Muscle layer of duodenum (tissue), 2 donors: Measurements from ENCODE around the gene PCSK5.

ENCODE experiments used
- H3K27ac ChIP-seq: one replicate; pipeline ENCODE4 v1.7.0; 2013; ENCODE audit warnings: mild to moderate bottlenecking, low read length
- H3K27me3 ChIP-seq: one replicate; pipeline ENCODE4 v1.7.0; 2013; ENCODE audit warnings: low read depth, mild to moderate bottlenecking, control low read depth, low read length
- H3K36me3 ChIP-seq, 2 donors: one replicate each; pipeline ENCODE4 v1.7.0; 2013; ENCODE audit warnings: low read length in 2 of 2, control low read depth in 1 of 2, mild to moderate bottlenecking in 1 of 2; ENCODE audit not compliant: insufficient read depth in 2 of 2, control insufficient read depth in 1 of 2
- H3K4me1 ChIP-seq, 2 donors: one replicate each; pipeline ENCODE4 v1.7.0; 2013; ENCODE audit warnings: low read length in 2 of 2, mild to moderate bottlenecking in 2 of 2, control low read depth in 1 of 2, moderate library complexity in 1 of 2; ENCODE audit not compliant: insufficient read depth in 2 of 2, control insufficient read depth in 1 of 2
- H3K4me3 ChIP-seq, 2 donors: one replicate each; pipeline ENCODE4 v1.7.0; 2013; ENCODE audit warnings: low read length in 2 of 2, low read depth in 1 of 2, mild to moderate bottlenecking in 1 of 2
- H3K9me3 ChIP-seq, 2 donors: one replicate each; pipeline ENCODE4 v1.7.0; 2013; ENCODE audit warnings: low read length in 2 of 2, control low read depth in 1 of 2, mild to moderate bottlenecking in 1 of 2; ENCODE audit not compliant: control insufficient read depth in 1 of 2
- donor health status: healthy.

Gene PCSK5

DNA sequence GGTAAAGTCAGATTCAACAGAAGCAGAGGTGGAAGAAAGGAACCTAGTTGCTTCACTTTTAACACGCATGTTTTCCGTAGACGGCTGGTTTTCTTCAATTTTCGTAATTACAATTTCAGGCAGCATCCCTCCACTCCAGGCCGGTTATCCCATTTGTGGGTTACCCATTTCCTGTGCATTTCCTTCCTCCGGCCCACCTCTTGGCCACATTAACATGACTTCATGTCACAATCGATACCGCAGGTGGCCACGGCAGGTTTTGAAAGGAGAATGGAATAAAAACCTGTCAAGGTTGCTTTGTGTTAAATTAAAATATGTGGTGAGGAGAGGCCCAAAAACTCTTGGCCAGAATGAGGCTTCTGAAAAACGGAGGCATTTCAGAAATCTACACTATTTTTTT is 130.2 kb downstream of the PCSK5 start:
- no peaks in the 10 kb centered on the region for H3K4me1 ChIP-seq
- peaks cover 0 to 11% of the 10 kb centered on the region in 2 donors for H3K36me3 ChIP-seq
- no peaks in the 10 kb centered on the region for H3K9me3 ChIP-seq
- no peak overlapping the region for H3K4me3 ChIP-seq
- H3K27ac ChIP-seq: no peak overlapping the region
- H3K27me3 ChIP-seq: no peaks in the 10 kb centered on the region

GRCh38 chr9:76022317-76022716 is 131.8 kb downstream of the PCSK5 start:
- Histone ChIP-seq H3K36me3 (peaks cover 0 to 18% of the 10 kb centered on the region in 2 donors), H3K4me3 (no peak overlapping the region), H3K27ac (no peak overlapping the region), H3K27me3 (no peaks in the 10 kb centered on the region), H3K4me1 (no peaks in the 10 kb centered on the region), H3K9me3 (no peaks in the 10 kb centered on the region)

DNA sequence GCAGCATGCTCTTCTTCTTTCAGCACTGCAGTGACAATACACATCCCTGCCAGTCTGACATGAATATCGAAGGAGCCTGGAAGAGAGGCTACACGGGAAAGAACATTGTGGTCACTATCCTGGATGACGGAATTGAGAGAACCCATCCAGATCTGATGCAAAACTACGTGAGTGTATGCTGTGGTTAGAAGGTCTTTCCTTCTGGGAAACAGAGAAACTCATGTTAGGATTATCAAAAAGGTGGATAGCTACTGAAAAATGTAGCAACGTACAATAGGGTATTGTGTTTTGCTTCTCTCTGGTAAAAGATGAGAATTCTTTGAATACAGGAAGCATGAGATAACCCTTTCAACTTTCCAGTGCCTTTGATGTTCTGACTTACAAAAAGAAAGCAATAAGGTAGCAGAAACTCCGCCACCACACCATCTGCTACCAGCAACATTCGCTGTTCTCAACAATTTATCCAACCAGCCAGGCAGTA is 133.3 kb downstream of the PCSK5 start:
- Histone ChIP-seq H3K4me1 (no peaks in the 10 kb centered on the region), H3K27me3 (no peaks in the 10 kb centered on the region), H3K36me3 (peaks cover 5 to 18% of the 10 kb centered on the region in 2 donors), H3K4me3 (no peak overlapping the region), H3K27ac (no peak overlapping the region), H3K9me3 (no peaks in the 10 kb centered on the region)

- Histone ChIP-seq H3K4me1 (no peaks in the 10 kb centered on the region), H3K27ac (no peak overlapping the region), H3K36me3 (peaks cover 5 to 18% of the 10 kb centered on the region in 2 donors)
These were observed 134.8 kb downstream of the PCSK5 start for GRCh38 chr9:76025286-76025685.

DNA sequence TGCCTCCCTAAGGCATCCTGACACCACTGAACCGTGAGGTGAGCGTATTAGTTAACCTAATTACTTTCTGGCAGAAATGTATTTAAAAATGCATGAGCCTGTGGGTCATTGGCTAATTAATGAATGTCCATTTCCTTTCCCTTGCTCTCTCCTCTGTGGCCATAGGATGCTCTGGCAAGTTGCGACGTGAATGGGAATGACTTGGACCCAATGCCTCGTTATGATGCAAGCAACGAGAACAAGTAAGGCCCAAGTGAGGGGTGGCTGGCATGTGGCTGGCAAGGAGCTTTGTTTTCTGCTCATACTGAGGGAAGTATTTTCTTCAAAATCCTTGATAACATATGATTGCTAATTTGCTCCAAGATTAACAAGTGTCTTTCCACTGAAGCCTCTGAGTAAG is 136.3 kb downstream of the PCSK5 start:
- Histone ChIP-seq H3K36me3 (peaks cover 5 to 18% of the 10 kb centered on the region in 2 donors), H3K4me1 (peaks cover 0 to 1% of the 10 kb centered on the region in 2 donors), H3K27ac (no peak overlapping the region), H3K27me3 (no peaks in the 10 kb centered on the region), H3K4me3 (no peak overlapping the region), H3K9me3 (no peaks in the 10 kb centered on the region)

More at GRCh38 chr9:76025286-76025685, 134.8 kb downstream of the PCSK5 start:
- Histone ChIP-seq H3K4me3 (no peak overlapping the region), H3K27me3 (no peaks in the 10 kb centered on the region), H3K9me3 (no peaks in the 10 kb centered on the region)

DNA sequence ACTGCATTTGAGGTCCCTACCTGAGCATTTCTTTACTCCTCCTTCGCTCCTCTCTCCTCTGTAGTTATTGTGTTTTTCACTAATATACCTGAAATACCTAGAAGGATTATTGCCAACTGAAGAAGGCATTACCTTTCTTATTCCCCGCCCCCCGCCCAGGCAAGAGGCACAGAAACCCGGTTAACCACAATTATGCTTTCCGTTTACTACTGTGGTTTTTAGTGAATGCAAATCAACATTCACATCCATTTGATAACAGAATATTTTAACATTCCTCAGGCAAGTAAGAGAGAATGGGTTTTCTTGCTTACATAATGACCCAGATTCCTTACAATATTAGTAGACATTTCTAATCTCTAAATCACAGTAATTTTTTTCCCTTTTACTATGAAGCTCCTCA is 136.9 kb downstream of the PCSK5 start:
- H3K9me3 ChIP-seq: no peaks in the 10 kb centered on the region
- no peak overlapping the region for H3K4me3 ChIP-seq
- H3K4me1 ChIP-seq: peaks cover 0 to 6% of the 10 kb centered on the region in 2 donors
- peaks cover 5 to 18% of the 10 kb centered on the region in 2 donors for H3K36me3 ChIP-seq
- no peak overlapping the region for H3K27ac ChIP-seq
- no peaks in the 10 kb centered on the region for H3K27me3 ChIP-seq

DNA sequence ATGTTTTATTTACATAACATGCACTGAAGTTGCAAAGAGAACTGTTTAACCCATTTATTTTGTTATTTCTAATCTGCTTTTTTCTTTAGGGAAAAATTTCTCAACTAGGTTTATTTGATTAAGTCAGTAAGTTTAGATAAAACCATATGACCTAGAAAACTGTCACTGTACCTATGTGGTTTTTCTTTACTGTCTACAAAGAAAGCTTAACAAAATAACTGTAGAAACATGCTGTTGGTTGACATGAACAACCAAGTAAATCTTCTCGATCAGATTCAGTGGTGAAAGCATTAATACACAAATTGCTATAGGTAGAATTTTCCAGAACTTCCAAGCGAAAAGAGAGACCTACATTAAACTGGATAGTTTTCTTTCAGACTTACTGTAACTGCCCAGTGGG is 137.4 kb downstream of the PCSK5 start:
- Histone ChIP-seq H3K27me3 (no peaks in the 10 kb centered on the region), H3K4me1 (peaks cover 0 to 11% of the 10 kb centered on the region in 2 donors), H3K36me3 (peaks cover 5 to 18% of the 10 kb centered on the region in 2 donors), H3K9me3 (no peaks in the 10 kb centered on the region), H3K27ac (no peak overlapping the region), H3K4me3 (no peak overlapping the region)

GRCh38 chr9:76032038-76032796 is 141.7 kb downstream of the PCSK5 start:
- H3K27me3 ChIP-seq: no peaks in the 10 kb centered on the region
- H3K9me3 ChIP-seq: no peaks in the 10 kb centered on the region
- H3K4me3 ChIP-seq: no peak overlapping the region
- peaks cover 0 to 12% of the 10 kb centered on the region in 2 donors for H3K4me1 ChIP-seq
- peaks cover 2 to 5% of the 10 kb centered on the region in 2 donors for H3K36me3 ChIP-seq
- H3K27ac ChIP-seq: no peak overlapping the region

DNA sequence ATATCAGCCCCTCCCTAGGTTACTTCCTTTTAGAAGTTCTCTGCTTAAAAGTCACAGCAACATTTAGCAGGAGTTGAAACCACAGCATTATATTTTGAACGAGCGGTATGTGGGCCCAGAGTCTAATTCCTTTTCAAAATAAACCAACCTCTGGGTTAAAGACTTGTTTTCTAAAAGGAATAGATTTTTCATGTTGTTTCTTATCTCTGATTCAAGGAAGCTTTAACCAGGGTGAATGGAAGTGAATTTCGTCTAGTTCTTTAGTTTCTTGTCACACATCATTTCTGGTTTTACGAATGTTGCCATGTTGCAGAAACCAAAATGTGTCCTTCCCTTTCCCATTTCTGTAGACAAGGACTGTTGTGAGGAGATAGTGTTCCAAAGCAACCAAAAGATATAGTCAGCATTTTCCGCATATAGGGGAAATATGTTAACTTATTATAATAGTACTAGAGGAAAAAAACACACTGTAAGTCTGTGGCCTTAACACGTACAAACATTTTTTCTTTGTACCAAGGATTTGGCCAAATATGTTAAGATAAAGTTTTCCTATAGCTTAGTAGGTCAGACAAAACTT is 142.4 kb downstream of the PCSK5 start:
- peaks cover 0 to 12% of the 10 kb centered on the region in 2 donors for H3K4me1 ChIP-seq
- H3K36me3 ChIP-seq: peaks cover 5% of the 10 kb centered on the region in 2 donors
- no peak overlapping the region for H3K4me3 ChIP-seq
- no peaks in the 10 kb centered on the region for H3K27me3 ChIP-seq
- no peak overlapping the region for H3K27ac ChIP-seq
- no peaks in the 10 kb centered on the region for H3K9me3 ChIP-seq

DNA sequence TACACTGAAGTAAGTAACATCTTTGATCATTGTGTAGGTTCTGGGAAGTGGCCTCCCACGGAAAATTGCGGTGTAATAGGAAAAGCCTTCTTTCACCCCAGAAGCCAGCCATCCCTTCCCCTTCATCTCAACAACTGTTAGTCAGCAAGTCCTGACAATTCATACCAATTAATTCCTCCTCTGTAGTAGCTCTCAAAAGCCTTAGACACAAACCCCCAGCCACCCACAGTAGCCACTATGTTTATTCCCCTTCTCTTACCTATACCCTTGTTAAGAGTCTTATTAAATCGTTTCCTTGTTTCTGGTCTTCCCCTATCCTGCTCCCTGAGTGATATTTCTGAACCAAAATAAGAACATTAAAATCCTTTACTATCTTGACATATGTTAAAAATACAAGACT is 143.6 kb downstream of the PCSK5 start:
- H3K4me3 ChIP-seq: no peak overlapping the region
- H3K4me1 ChIP-seq: peaks cover 0 to 12% of the 10 kb centered on the region in 2 donors
- H3K36me3 ChIP-seq: peaks cover 0 to 5% of the 10 kb centered on the region in 2 donors
- no peak overlapping the region for H3K27ac ChIP-seq
- no peaks in the 10 kb centered on the region for H3K27me3 ChIP-seq
- no peaks in the 10 kb centered on the region for H3K9me3 ChIP-seq

- no peak overlapping the region for H3K27ac ChIP-seq
- H3K4me1 ChIP-seq: peaks cover 0 to 11% of the 10 kb centered on the region in 2 donors
- no peaks in the 10 kb centered on the region for H3K9me3 ChIP-seq
- H3K36me3 ChIP-seq: peaks cover 0 to 5% of the 10 kb centered on the region in 2 donors
- no peaks in the 10 kb centered on the region for H3K27me3 ChIP-seq
- no peak overlapping the region for H3K4me3 ChIP-seq
These were observed 146.3 kb downstream of the PCSK5 start for GRCh38 chr9:76036762-76037161.
